HepG2 (cell line): ENCODE measurements around the gene TBX6. TPM values are rescaled to one million over a fixed set of nuclear protein-coding genes. Genes with fewer than 3 reads are reported as not detected.
A peak's percentile ranks its signal among the peaks of the same experiment; 100 is the strongest.

Experiments
- ERF ChIP-seq: IDR thresholded peaks from 2 replicates; pipeline ENCODE4 v1.6.1; 2018; ENCODE audit warnings: missing biosample characterization, missing genetic modification reagents
- FIP1L1 ChIP-seq: fragments of 200-400 bp; formaldehyde crosslinking; IDR thresholded peaks from 2 replicates; pipeline ENCODE4 v1.6.1; 2018; ENCODE audit warnings: low read depth, mild to moderate bottlenecking, low read length, moderate library complexity, borderline replicate concordance; ENCODE audit not compliant: insufficient read depth
- FOXA3 ChIP-seq: IDR thresholded peaks from 2 replicates; pipeline ENCODE4 v1.6.1; 2016; ENCODE audit warnings: missing genetic modification reagents, missing compliant biosample characterization
- HHEX ChIP-seq: IDR thresholded peaks from 2 replicates; pipeline ENCODE4 v1.6.1; 2016; ENCODE audit warnings: control low read depth
- HIVEP1 ChIP-seq: sonication (generic); formaldehyde crosslinking; IDR thresholded peaks from 2 replicates; pipeline ENCODE4 v1.4.0; 2020; ENCODE audit warnings: mild to moderate bottlenecking, missing genetic modification reagents
- MATR3 ChIP-seq: sonication (generic); formaldehyde crosslinking; IDR thresholded peaks from 2 replicates; pipeline ENCODE4 v1.4.0; 2020; ENCODE audit warnings: missing genetic modification reagents
- MED13 ChIP-seq: sonication (generic); formaldehyde crosslinking; IDR thresholded peaks from 2 replicates; pipeline ENCODE4 v1.5.0; 2020; ENCODE audit warnings: missing genetic modification reagents
- MLLT10 ChIP-seq: sonication (generic); formaldehyde crosslinking; IDR thresholded peaks from 2 replicates; pipeline ENCODE4 v1.4.0; 2020; ENCODE audit warnings: missing genetic modification reagents
- NONO ChIP-seq, 2 experiments: fragments of 450-650 bp in 1 of 2; sonication (generic) in 1 of 2; formaldehyde crosslinking in 1 of 2; IDR thresholded peaks in 1 of 2; conservative IDR thresholded peaks in 1 of 2; 2 replicates each; pipeline versions ENCODE4 v1.6.1 to v1.8.0; 2017 to 2022; ENCODE audit warnings: mild to moderate bottlenecking in 1 of 2, missing genetic modification reagents in 1 of 2, moderate library complexity in 1 of 2
- PHF8 ChIP-seq: sonication (generic); formaldehyde crosslinking; IDR thresholded peaks from 2 replicates; pipeline ENCODE4 v1.5.0; 2020; ENCODE audit warnings: missing genetic modification reagents
- POGZ ChIP-seq: sonication (generic); formaldehyde crosslinking; IDR thresholded peaks from 2 replicates; pipeline ENCODE4 v1.4.0; 2020; ENCODE audit warnings: mild to moderate bottlenecking, missing genetic modification reagents
- TAF15 ChIP-seq: fragments of 200-400 bp; formaldehyde crosslinking; IDR thresholded peaks from one replicate; pipeline ENCODE4 v1.6.1; 2018; ENCODE audit warnings: mild to moderate bottlenecking, low read depth, low read length; ENCODE audit not compliant: poor library complexity, severe bottlenecking
- THYN1 ChIP-seq: sonication (generic); formaldehyde crosslinking; IDR thresholded peaks from 2 replicates; pipeline ENCODE4 v1.8.1; 2023; ENCODE audit warnings: low read depth, mild to moderate bottlenecking, moderate library complexity, missing genetic modification reagents, borderline replicate concordance
- ZFX ChIP-seq: sonication (generic); formaldehyde crosslinking; IDR thresholded peaks from 2 replicates; pipeline ENCODE4 v1.4.0; 2020; ENCODE audit warnings: mild to moderate bottlenecking, low read depth, missing genetic modification reagents, moderate library complexity
- ZKSCAN8 ChIP-seq: IDR thresholded peaks from 2 replicates; pipeline ENCODE4 v1.6.1; 2016; ENCODE audit warnings: borderline replicate concordance, missing genetic modification reagents, missing compliant biosample characterization
- ZMAT3 ChIP-seq: sonication (generic); formaldehyde crosslinking; conservative IDR thresholded peaks from 2 replicates; pipeline ENCODE4 v1.7.0; 2021; ENCODE audit warnings: missing genetic modification reagents
- ZNF12 ChIP-seq: sonication (generic); formaldehyde crosslinking; IDR thresholded peaks from 2 replicates; pipeline ENCODE4 v1.5.0; 2020; ENCODE audit warnings: missing genetic modification reagents
- ZNF451 ChIP-seq: sonication (generic); formaldehyde crosslinking; IDR thresholded peaks from 2 replicates; pipeline ENCODE4 v1.5.0; 2020; ENCODE audit warnings: mild to moderate bottlenecking, missing genetic modification reagents
- ZNF552 ChIP-seq: sonication (generic); formaldehyde crosslinking; IDR thresholded peaks from 2 replicates; pipeline ENCODE4 v1.9.0; 2022; ENCODE audit warnings: missing genetic modification reagents, mild to moderate bottlenecking, borderline replicate concordance
- ZNF598 ChIP-seq: sonication (generic); formaldehyde crosslinking; IDR thresholded peaks from 2 replicates; pipeline ENCODE4 v1.5.1; 2020; ENCODE audit warnings: mild to moderate bottlenecking, missing genetic modification reagents, borderline replicate concordance
- polyA plus RNA-seq, 8 experiments: library from polyadenylated mRNA; depleted of rRNA in 3 of 8; stranded (reverse) in 7 of 8; unstranded in 1 of 8; fragments of >200 nt; fragmentation: Illumina TruSeq in 4 of 8; extraction: Trizol in 4 of 8; gene quantifications; 2 replicates each; pipeline versions ENCODE4 v1.2.1 to v1.2.3, GENCODE V29; 2011 to 2016; ENCODE audit warnings: low read depth in 4 of 8, missing spikeins in 1 of 8, mixed read lengths in 1 of 8; ENCODE audit not compliant: insufficient read depth in 1 of 8
- total RNA-seq, 5 experiments: library from RNA; depleted of rRNA; stranded (reverse); fragments of >200 nt; fragmentation: Illumina TruSeq; extraction: Trizol; gene quantifications; 2 replicates each; pipeline ENCODE4 v1.2.3, GENCODE V29; 2016; ENCODE audit warnings: low read depth in 1 of 5
- TF ChIP-seq, protein P1 (sequence below): sonication (generic); formaldehyde crosslinking; IDR thresholded peaks from 2 replicates; pipeline ENCODE4 v1.9.0; 2021; ENCODE audit warnings: missing genetic modification reagents, borderline replicate concordance
- TF ChIP-seq, protein P2 (sequence below): sonication (generic); formaldehyde crosslinking; IDR thresholded peaks from 2 replicates; pipeline ENCODE4 v1.4.0; 2020; ENCODE audit warnings: missing genetic modification reagents
- TF ChIP-seq, protein P3 (sequence below): sonication (generic); formaldehyde crosslinking; IDR thresholded peaks from 2 replicates; pipeline ENCODE4 v1.4.0; 2020; ENCODE audit warnings: missing genetic modification reagents
- TF ChIP-seq, protein P4 (sequence below): sonication (generic); formaldehyde crosslinking; conservative IDR thresholded peaks from 2 replicates; pipeline ENCODE4 v1.4.0; 2020; ENCODE audit warnings: missing genetic modification reagents

TBX6 gene
- total and polyA plus RNA-seq, 2 of the 13 experiments (the other 11 are each of a cell fraction or from before 2014, with no cell fraction given) = 0.24 to 0.42 TPM

DNA sequence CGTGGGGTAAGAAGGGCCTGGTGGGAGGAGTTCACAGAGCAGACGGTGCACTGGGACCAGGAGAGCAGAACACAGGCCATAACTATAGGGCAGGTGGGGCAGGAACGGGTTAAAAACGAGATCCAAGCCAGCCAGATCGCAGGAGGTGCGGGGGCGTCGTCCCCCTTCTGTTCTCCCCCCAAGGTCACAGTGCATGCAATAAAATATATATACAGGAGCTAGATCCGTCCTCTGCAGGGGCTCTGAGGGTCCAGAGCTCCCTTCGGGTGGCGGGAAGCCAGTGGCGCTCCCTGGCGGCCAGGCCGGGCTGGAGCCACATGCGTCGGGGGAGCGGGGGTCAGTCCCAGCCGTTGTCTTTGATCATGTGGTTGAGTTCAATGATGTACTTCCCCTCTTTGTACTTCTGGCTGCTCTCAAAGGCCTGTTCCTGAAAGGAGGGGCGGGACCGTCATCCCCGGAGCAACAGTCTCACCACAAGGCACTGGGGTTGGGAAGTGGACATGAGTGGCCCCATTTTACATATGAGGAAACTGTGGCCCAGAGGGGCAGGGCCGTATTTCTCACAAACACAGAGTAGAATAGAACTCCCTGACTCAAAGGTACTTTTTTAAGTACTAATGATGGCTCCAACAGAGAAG lies 768 bp upstream of the TBX6 start (continued):
- TF ChIP-seq MLLT10 = no peak
- TF ChIP-seq ZNF12 (CRISPR knock-in tag) = no peak; the same call in 1 of the 2 replicates
- no peak for TF ChIP-seq ZNF552
- TF ChIP-seq MATR3 (CRISPR knock-in tag) = no peak
- TF ChIP-seq ZNF451 (CRISPR knock-in tag) = no peak
- TF ChIP-seq MED13 (CRISPR knock-in tag) = no peak
- TF ChIP-seq NONO (IDR thresholded peaks at IDR 0.05) = no peak
- peak; percentile 44; the same call in 1 of the 2 replicates for TF ChIP-seq NONO (CRISPR knock-in tag; conservative IDR thresholded peaks at IDR 0.05)
- TF ChIP-seq FIP1L1 = 0 out of 2 replicates have a peak, but pooled peaks have one; percentile 15
- TF ChIP-seq, protein P1, sequence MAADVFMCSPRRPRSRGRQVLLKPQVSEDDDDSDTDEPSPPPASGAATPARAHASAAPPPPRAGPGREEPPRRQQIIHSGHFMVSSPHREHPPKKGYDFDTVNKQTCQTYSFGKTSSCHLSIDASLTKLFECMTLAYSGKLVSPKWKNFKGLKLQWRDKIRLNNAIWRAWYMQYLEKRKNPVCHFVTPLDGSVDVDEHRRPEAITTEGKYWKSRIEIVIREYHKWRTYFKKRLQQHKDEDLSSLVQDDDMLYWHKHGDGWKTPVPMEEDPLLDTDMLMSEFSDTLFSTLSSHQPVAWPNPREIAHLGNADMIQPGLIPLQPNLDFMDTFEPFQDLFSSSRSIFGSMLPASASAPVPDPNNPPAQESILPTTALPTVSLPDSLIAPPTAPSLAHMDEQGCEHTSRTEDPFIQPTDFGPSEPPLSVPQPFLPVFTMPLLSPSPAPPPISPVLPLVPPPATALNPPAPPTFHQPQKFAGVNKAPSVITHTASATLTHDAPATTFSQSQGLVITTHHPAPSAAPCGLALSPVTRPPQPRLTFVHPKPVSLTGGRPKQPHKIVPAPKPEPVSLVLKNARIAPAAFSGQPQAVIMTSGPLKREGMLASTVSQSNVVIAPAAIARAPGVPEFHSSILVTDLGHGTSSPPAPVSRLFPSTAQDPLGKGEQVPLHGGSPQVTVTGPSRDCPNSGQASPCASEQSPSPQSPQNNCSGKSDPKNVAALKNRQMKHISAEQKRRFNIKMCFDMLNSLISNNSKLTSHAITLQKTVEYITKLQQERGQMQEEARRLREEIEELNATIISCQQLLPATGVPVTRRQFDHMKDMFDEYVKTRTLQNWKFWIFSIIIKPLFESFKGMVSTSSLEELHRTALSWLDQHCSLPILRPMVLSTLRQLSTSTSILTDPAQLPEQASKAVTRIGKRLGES (CRISPR knock-in tag) = no peak
- TF ChIP-seq, protein P2, sequence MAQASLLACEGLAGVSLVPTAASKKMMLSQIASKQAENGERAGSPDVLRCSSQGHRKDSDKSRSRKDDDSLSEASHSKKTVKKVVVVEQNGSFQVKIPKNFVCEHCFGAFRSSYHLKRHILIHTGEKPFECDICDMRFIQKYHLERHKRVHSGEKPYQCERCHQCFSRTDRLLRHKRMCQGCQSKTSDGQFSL (CRISPR knock-in tag) = peak; percentile 79
- TF ChIP-seq ZNF598 = no peak
- no peak for TF ChIP-seq HHEX
- peak; percentile 44; the same call in 1 of the 2 replicates for TF ChIP-seq FOXA3 (CRISPR knock-in tag)
- TF ChIP-seq, protein P3, sequence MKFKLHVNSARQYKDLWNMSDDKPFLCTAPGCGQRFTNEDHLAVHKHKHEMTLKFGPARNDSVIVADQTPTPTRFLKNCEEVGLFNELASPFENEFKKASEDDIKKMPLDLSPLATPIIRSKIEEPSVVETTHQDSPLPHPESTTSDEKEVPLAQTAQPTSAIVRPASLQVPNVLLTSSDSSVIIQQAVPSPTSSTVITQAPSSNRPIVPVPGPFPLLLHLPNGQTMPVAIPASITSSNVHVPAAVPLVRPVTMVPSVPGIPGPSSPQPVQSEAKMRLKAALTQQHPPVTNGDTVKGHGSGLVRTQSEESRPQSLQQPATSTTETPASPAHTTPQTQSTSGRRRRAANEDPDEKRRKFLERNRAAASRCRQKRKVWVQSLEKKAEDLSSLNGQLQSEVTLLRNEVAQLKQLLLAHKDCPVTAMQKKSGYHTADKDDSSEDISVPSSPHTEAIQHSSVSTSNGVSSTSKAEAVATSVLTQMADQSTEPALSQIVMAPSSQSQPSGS (CRISPR knock-in tag) = no peak; the same call in 1 of the 2 replicates
- TF ChIP-seq ZKSCAN8 (CRISPR knock-in tag) = peak; percentile 14; the same call in 1 of the 2 replicates
- TF ChIP-seq, protein P4, sequence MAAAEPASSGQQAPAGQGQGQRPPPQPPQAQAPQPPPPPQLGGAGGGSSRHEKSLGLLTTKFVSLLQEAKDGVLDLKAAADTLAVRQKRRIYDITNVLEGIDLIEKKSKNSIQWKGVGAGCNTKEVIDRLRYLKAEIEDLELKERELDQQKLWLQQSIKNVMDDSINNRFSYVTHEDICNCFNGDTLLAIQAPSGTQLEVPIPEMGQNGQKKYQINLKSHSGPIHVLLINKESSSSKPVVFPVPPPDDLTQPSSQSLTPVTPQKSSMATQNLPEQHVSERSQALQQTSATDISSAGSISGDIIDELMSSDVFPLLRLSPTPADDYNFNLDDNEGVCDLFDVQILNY (CRISPR knock-in tag) = peak; percentile 93
- TF ChIP-seq THYN1 (CRISPR knock-in tag) = no peak
- peak; percentile 80 for TF ChIP-seq ZFX (CRISPR knock-in tag)
- peak; percentile 61; the same call in 1 of the 2 replicates for TF ChIP-seq ERF (CRISPR knock-in tag)
- peak; percentile 69; the same call in 1 of the 2 replicates for TF ChIP-seq HIVEP1 (CRISPR knock-in tag)
- TF ChIP-seq POGZ = peak; percentile 62
- peak; percentile 77 for TF ChIP-seq TAF15
- TF ChIP-seq ZMAT3 (CRISPR knock-in tag) = no peak; the same call in 1 of the 2 replicates
- TF ChIP-seq PHF8 (CRISPR knock-in tag) = peak; percentile 19; the same call in 1 of the 2 replicates
